SK-N-SH (cell line): ENCODE measurements around the gene CPA4. TPM values are rescaled to one million over a fixed set of nuclear protein-coding genes. Genes with fewer than 3 reads are reported as not detected.

Source experiments
- CTCF ChIA-PET: fragments of 300-600, 350-600 bp; formaldehyde crosslinking; extraction: SDS; loops from one replicate; lab custom pipeline; 2021; lab: Yijun Ruan, JAX
- POLR2A ChIA-PET: fragments of 350-600 bp; sonication (Branson Sonifier 250); formaldehyde crosslinking; extraction: SDS; loops from one replicate; lab custom pipeline; 2020; ENCODE audit warnings: antibody characterized with exemption, inconsistent platforms; lab: Yijun Ruan, JAX
- DNase-seq: peaks from one replicate; pipeline ENCODE4 v3.0.0; 2012
- H2AFZ ChIP-seq: fragments of 200-600 bp; sonication (generic); 2 replicates; pipeline ENCODE4 v1.8.1; 2016; ENCODE audit warnings: antibody characterized with exemption, mild to moderate bottlenecking, low read depth
- H3F3A ChIP-seq: fragments of 200-600 bp; sonication (generic); replicated peaks from 2 replicates; pipeline ENCODE3; 2016; ENCODE audit warnings: antibody characterized with exemption, mild to moderate bottlenecking; ENCODE audit not compliant: insufficient read depth
- H3K27ac ChIP-seq, 2 experiments: fragments of 200-500 bp in 1 of 2; fragments of 200-600 bp in 1 of 2; sonication (Bioruptor generic) in 1 of 2; sonication (generic), shearing (Covaris generic) in 1 of 2; 2 replicates each; pipeline versions ENCODE4 v1.5.1 to v1.6.1; 2014 to 2016; ENCODE audit warnings: low read depth in 2 of 2, inconsistent platforms in 1 of 2, low read length in 1 of 2, mild to moderate bottlenecking in 1 of 2, mixed read lengths in 1 of 2
- H3K27me3 ChIP-seq: fragments of 200-600 bp; sonication (generic), shearing (Covaris generic); 2 replicates; pipeline ENCODE4 v1.6.1; 2016; ENCODE audit warnings: mixed run types; ENCODE audit not compliant: insufficient read depth
- H3K36me3 ChIP-seq, 2 experiments: fragments of 200-500 bp in 1 of 2; fragments of 200-600 bp in 1 of 2; sonication (Bioruptor generic) in 1 of 2; sonication (generic) in 1 of 2; replicated peaks in 1 of 2; 2 replicates each; pipeline versions ENCODE3 to v1.5.1; 2014 to 2016; ENCODE audit warnings: low read length in 1 of 2, mild to moderate bottlenecking in 1 of 2; ENCODE audit not compliant: insufficient read depth in 2 of 2, control insufficient read depth in 1 of 2
- H3K4me1 ChIP-seq, 2 experiments: fragments of 200-500 bp in 1 of 2; fragments of 200-600 bp in 1 of 2; sonication (Bioruptor generic) in 1 of 2; sonication (generic), shearing (Covaris generic) in 1 of 2; 2 replicates each; pipeline versions ENCODE4 v1.5.1 to v1.6.1; 2014 to 2016; ENCODE audit warnings: low read depth in 1 of 2, low read length in 1 of 2, mixed run types in 1 of 2; ENCODE audit not compliant: insufficient read depth in 2 of 2, control insufficient read depth in 1 of 2
- H3K4me2 ChIP-seq: fragments of 200-600 bp; sonication (generic), shearing (Covaris generic); 2 replicates; pipeline ENCODE4 v1.6.1; 2017; ENCODE audit warnings: mixed run types
- H3K4me3 ChIP-seq, 2 experiments: fragments of 200-500 bp in 1 of 2; fragments of 200-600 bp in 1 of 2; sonication (Bioruptor generic) in 1 of 2; sonication (generic), shearing (Covaris generic) in 1 of 2; 2 replicates each; pipeline versions ENCODE4 v1.5.1 to v1.8.1; 2014 to 2016; ENCODE audit warnings: low read depth in 2 of 2, inconsistent platforms in 1 of 2, low read length in 1 of 2, mild to moderate bottlenecking in 1 of 2, mixed read lengths in 1 of 2, moderate library complexity in 1 of 2
- H3K79me2 ChIP-seq: fragments of 200-600 bp; sonication (generic); 2 replicates; pipeline ENCODE4 v1.8.1; 2017; ENCODE audit warnings: mild to moderate bottlenecking; ENCODE audit not compliant: insufficient read depth
- H3K9ac ChIP-seq: fragments of 200-600 bp; sonication (generic); 2 replicates; pipeline ENCODE4 v1.6.1; 2017; ENCODE audit warnings: mixed run types
- H3K9me2 ChIP-seq: fragments of 200-600 bp; sonication (generic); 2 replicates; pipeline ENCODE4 v1.6.1; 2017; ENCODE audit warnings: mixed run types
- H3K9me3 ChIP-seq: fragments of 200-600 bp; sonication (generic); 2 replicates; pipeline ENCODE4 v1.6.1; 2017; ENCODE audit warnings: mixed run types, mild to moderate bottlenecking, moderate library complexity
- H4K20me1 ChIP-seq: fragments of 200-600 bp; sonication (generic); 2 replicates; pipeline ENCODE4 v1.6.1; 2017; ENCODE audit warnings: mild to moderate bottlenecking, mixed run types; ENCODE audit not compliant: insufficient read depth
- CHD2 ChIP-seq: fragments of 150-350 bp; IDR thresholded peaks from 2 replicates; pipeline ENCODE4 v1.6.1; 2018; ENCODE audit warnings: low read length; ENCODE audit not compliant: partially characterized antibody
- EZH2phosphoT487 ChIP-seq: fragments of 200-600 bp; sonication (generic); IDR thresholded peaks from 2 replicates; pipeline ENCODE4 v1.6.1; 2017; ENCODE audit warnings: low read depth, mixed run types, mild to moderate bottlenecking, antibody characterized with exemption, moderate library complexity, borderline replicate concordance
- FOSL2 ChIP-seq: IDR thresholded peaks from 2 replicates; pipeline ENCODE4 v1.4.0; 2012; ENCODE audit warnings: low read depth, mild to moderate bottlenecking, moderate library complexity, borderline replicate concordance
- FOXJ3 ChIP-seq: sonication (generic); formaldehyde crosslinking; IDR thresholded peaks from 2 replicates; pipeline ENCODE4 v1.5.1; 2020; ENCODE audit warnings: mild to moderate bottlenecking, missing genetic modification reagents
- MEF2A ChIP-seq: IDR thresholded peaks from 2 replicates; pipeline ENCODE4 v1.4.0; 2012; ENCODE audit warnings: low read depth, borderline replicate concordance
- POLR2AphosphoS5 ChIP-seq: IDR thresholded peaks from 2 replicates; pipeline ENCODE4 v1.6.1; 2012; ENCODE audit warnings: low read depth, low read length
- RAD21 ChIP-seq: IDR thresholded peaks from 2 replicates; pipeline ENCODE4 v1.6.1; 2012; ENCODE audit warnings: mild to moderate bottlenecking, low read length
- REST ChIP-seq: IDR thresholded peaks from 2 replicates; pipeline ENCODE4 v1.6.1; 2012; ENCODE audit warnings: mild to moderate bottlenecking, low read depth, low read length, moderate library complexity
- RXRA ChIP-seq: IDR thresholded peaks from 2 replicates; pipeline ENCODE4 v1.4.0; 2012; ENCODE audit warnings: low read depth, mild to moderate bottlenecking, borderline replicate concordance
- SIN3A ChIP-seq: IDR thresholded peaks from 2 replicates; pipeline ENCODE4 v1.6.1; 2012; ENCODE audit warnings: low read depth, mild to moderate bottlenecking, low read length, moderate library complexity, borderline replicate concordance
- SMC3 ChIP-seq: IDR thresholded peaks from 2 replicates; pipeline ENCODE4 v1.6.1; 2012; ENCODE audit warnings: low read depth, low read length, improper control_type of control experiment
- TAF1 ChIP-seq: IDR thresholded peaks from 2 replicates; pipeline ENCODE4 v1.6.1; 2012; ENCODE audit warnings: low read depth, mild to moderate bottlenecking, low read length, moderate library complexity, borderline replicate concordance
- USF1 ChIP-seq: IDR thresholded peaks from 2 replicates; pipeline ENCODE4 v1.4.0; 2012; ENCODE audit warnings: low read depth, borderline replicate concordance
- USF2 ChIP-seq: fragments of 150-350 bp; IDR thresholded peaks from 2 replicates; pipeline ENCODE4 v1.6.1; 2017; ENCODE audit warnings: antibody characterized with exemption, low read length, low read depth, borderline replicate concordance
- YY1 ChIP-seq: IDR thresholded peaks from 2 replicates; pipeline ENCODE4 v1.4.0; 2012; ENCODE audit warnings: low read depth, mild to moderate bottlenecking
- WGBS: methylation state at CpG from one replicate; pipeline ENCODE4 v1.1.6; 2017; ENCODE audit warnings: low lambda C conversion rate; 5-methylcytosine and 5-hydroxymethylcytosine counted together
- polyA plus RNA-seq, 3 experiments: library from polyadenylated mRNA; depleted of rRNA; stranded (reverse); fragments of >200 nt; gene quantifications; 2 replicates each; pipeline ENCODE4 v1.2.3, GENCODE V29; 2012

The CPA4 gene
- polyA plus RNA-seq, 1 of the 3 experiments (the other 2 are of a cell fraction) = 176 TPM

- no peak for TF ChIP-seq TAF1
Measured at GRCh38 chr7:130358471-130358870, 65.5 kb downstream of the CPA4 start (continued).

- H3K4me1 ChIP-seq = peaks cover 23 to 32% of the 10 kb centered on the region in 2 experiments; a peak in 3 of 4 replicates
- no peaks in the 10 kb centered on the region for H3K27me3 ChIP-seq
- H3K9me3 ChIP-seq = no peaks in the 10 kb centered on the region
- H4K20me1 ChIP-seq = no peaks in the 10 kb centered on the region
- H3K27ac ChIP-seq = no peak overlapping the region
- CTCF ChIA-PET = interaction anchor here (1.0 kb wide), 1 partner anchor 14 kb away, joined by 4 read pairs; no protein-coding TSS in a partner anchor
- H3F3A ChIP-seq = peaks cover 33% of the 10 kb centered on the region
- no peak for DNase-seq
- H3K79me2 ChIP-seq = no peaks in the 10 kb centered on the region
- H3K9me2 ChIP-seq = no peaks in the 10 kb centered on the region
- 97% methylated on average over 4 of the region's 5 CpGs for WGBS
- H3K36me3 ChIP-seq = no peaks in the 10 kb centered on the region
- no peak for TF ChIP-seq SIN3A
- no peak for TF ChIP-seq REST
- no peak for TF ChIP-seq FOXJ3 (CRISPR knock-in tag)
- TF ChIP-seq MEF2A = no peak
- no peak for TF ChIP-seq EZH2phosphoT487
- TF ChIP-seq CHD2 = no peak
- TF ChIP-seq RAD21 = no peak
- TF ChIP-seq YY1 = no peak
- no peak for TF ChIP-seq POLR2AphosphoS5
- TF ChIP-seq TAF1 = no peak
- TF ChIP-seq FOSL2 = no peak
- no peak for TF ChIP-seq SMC3
- no peak for TF ChIP-seq RXRA
- TF ChIP-seq USF2 = no peak
- TF ChIP-seq USF1 = no peak
- H2AFZ ChIP-seq = no peak overlapping the region
- no peak overlapping the region for H3K9ac ChIP-seq
- H3K4me2 ChIP-seq = no peak overlapping the region
- H3K4me3 ChIP-seq = no peak overlapping the region
- POLR2A ChIA-PET = no interaction called here
Measured at GRCh38 chr7:130359276-130359857, 66.4 kb downstream of the CPA4 start.
